Subcutaneous adipose tissue (tissue), 4 donors: ENCODE measurements around the gene ZC3H12D. TPM values are rescaled to one million over a fixed set of nuclear protein-coding genes. Genes with fewer than 3 reads are reported as not detected.

Experiments used
- total RNA-seq, 4 donors: library from RNA; depleted of rRNA; stranded (reverse); fragments of >200 nt; gene quantifications; one replicate each; pipeline ENCODE4 v1.1.0, GENCODE V29; 2016
- TF ChIP-seq, protein P1 (sequence below): fragments of 450-650 bp; IDR thresholded peaks from one replicate; pipeline ENCODE4 v1.5.1; 2016; ENCODE audit warnings: low read depth, mild to moderate bottlenecking, control low read depth, antibody characterized with exemption, moderate library complexity

Gene ZC3H12D
- total RNA-seq, 4 donors from 2014 or later: 1.8 to 11.2 (median 4.8) TPM

GRCh38 chr6:149503276-149503675, 18.5 kb upstream of the ZC3H12D start:
- TF ChIP-seq, protein P1, sequence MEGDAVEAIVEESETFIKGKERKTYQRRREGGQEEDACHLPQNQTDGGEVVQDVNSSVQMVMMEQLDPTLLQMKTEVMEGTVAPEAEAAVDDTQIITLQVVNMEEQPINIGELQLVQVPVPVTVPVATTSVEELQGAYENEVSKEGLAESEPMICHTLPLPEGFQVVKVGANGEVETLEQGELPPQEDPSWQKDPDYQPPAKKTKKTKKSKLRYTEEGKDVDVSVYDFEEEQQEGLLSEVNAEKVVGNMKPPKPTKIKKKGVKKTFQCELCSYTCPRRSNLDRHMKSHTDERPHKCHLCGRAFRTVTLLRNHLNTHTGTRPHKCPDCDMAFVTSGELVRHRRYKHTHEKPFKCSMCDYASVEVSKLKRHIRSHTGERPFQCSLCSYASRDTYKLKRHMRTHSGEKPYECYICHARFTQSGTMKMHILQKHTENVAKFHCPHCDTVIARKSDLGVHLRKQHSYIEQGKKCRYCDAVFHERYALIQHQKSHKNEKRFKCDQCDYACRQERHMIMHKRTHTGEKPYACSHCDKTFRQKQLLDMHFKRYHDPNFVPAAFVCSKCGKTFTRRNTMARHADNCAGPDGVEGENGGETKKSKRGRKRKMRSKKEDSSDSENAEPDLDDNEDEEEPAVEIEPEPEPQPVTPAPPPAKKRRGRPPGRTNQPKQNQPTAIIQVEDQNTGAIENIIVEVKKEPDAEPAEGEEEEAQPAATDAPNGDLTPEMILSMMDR: no peak

DNA sequence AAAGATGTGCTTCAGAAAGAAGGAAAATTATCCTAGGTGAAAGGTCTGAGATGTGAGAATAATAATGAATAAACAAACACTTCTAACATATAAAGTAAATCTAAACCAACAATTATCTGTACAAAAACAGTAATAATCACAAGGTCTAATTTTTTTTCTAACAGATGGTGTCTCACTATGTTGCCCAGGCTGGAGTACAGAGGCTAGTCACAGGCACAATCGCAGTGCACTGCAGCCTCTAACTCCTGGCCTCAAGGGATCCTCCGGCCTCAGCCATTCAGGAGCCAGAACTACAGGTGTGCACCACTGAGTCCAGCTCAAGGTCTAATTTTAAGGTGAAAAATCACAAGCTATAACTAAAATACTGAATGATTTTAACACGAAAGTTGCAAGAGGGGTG, 17.0 kb upstream of the ZC3H12D start:
- TF ChIP-seq, protein P1: no peak

GRCh38 chr6:149501201-149501600, 16.4 kb upstream of the ZC3H12D start:
- TF ChIP-seq, protein P1: no peak

- TF ChIP-seq, protein P1: no peak
Observed at GRCh38 chr6:149500096-149500495, 15.3 kb upstream of the ZC3H12D start.

DNA sequence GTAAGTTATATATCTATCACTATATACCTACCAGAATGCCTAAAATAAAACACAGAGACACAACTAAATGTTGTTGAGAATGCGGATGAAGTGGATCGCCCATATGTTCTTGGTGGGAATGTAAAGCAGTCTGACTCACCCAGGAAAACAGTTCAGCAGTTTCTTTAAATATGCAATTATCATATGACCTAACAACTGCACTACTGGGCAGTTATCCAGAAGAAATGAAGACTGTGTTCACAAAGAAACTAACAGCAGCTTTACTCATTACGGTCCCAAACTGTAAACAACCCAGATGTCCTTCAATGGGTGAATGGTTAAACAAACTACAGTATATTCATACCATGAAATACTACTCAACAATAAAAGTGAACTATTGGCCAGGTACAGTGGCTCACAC, 14.3 kb upstream of the ZC3H12D start:
- TF ChIP-seq, protein P1: no peak

DNA sequence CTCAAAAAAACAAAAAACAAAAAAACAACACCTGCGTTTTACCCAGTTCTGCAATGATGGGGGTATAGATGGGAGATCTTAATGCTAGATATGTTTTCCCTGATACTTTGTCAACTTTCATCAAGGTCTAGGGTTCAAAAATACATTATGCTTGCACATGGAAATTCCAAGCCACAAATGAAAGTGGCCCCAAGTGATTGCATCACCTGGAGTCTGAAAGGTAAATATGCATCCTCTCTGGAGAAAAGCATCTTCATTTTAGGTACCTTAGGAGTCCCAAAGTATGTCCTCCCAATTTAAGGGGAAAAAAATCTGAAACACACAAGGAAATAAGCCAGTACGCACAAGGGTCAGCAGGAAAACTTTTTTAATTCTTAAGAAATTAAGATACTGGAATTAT, 12.6 kb upstream of the ZC3H12D start:
- TF ChIP-seq, protein P1: no peak

GRCh38 chr6:149493761-149494320, 9.0 kb upstream of the ZC3H12D start:
- TF ChIP-seq, protein P1: no peak
